ENCODE data around the gene P4HA3. TPM values are rescaled to one million over a fixed set of nuclear protein-coding genes. Genes with fewer than 3 reads are reported as not detected.

Gene P4HA3
- not detected in 2 replicates for total RNA-seq
- long read RNA-seq = 0 reads

GRCh38 chr11:74311352-74311926 lies at the start of gene P4HA3:
Gene P4HA3 (minus strand): TSS chr11:74311640. CDS start chr11:74311611, 29 bp downstream.
- Mint-ChIP-seq H3K27ac (ENCODE audit: unreplicated experiment) (no peak within 1 kb of the TSS), H3K9me3 (peaks cover under 1% of the 10 kb centered on the region), H3K36me3 (ENCODE audit: low read depth) (no peaks in the 10 kb centered on the region), H3K27me3 (ENCODE audit: low read depth) (peaks cover 59% of the 10 kb centered on the region), H3K4me3 (peak within 1 kb of the TSS; percentile 63), H3K4me1 (peaks cover 3% of the 10 kb centered on the region)
- TF ChIP-seq CTCF (conservative IDR thresholded peaks at IDR 0.05) = no peak
- peak; percentile 56 for DNase-seq (ENCODE audit: low read depth, low spot score)

- Mint-ChIP-seq H3K27me3 (ENCODE audit: low read depth) (no peaks in the 10 kb centered on the region), H3K4me1 (peaks cover 4% of the 10 kb centered on the region), H3K27ac (ENCODE audit: unreplicated experiment) (no peak overlapping the region), H3K36me3 (ENCODE audit: low read depth) (peaks cover 50% of the 10 kb centered on the region), H3K9me3 (peaks cover 11% of the 10 kb centered on the region), H3K4me3 (no peak overlapping the region)
- TF ChIP-seq CTCF (conservative IDR thresholded peaks at IDR 0.05) = no peak
- no peak for DNase-seq (ENCODE audit: low read depth, low spot score)
Observed at GRCh38 chr11:74357449-74357848, 46.0 kb upstream of the P4HA3 start.

- Mint-ChIP-seq H3K36me3 (ENCODE audit: low read depth) (peaks cover 39% of the 10 kb centered on the region), H3K4me3 (no peak overlapping the region), H3K4me1 (peaks cover 4% of the 10 kb centered on the region), H3K27me3 (ENCODE audit: low read depth) (no peaks in the 10 kb centered on the region), H3K27ac (ENCODE audit: unreplicated experiment) (no peak overlapping the region), H3K9me3 (peaks cover 10% of the 10 kb centered on the region)
- TF ChIP-seq CTCF (conservative IDR thresholded peaks at IDR 0.05) = no peak
- DNase-seq (ENCODE audit: low read depth, low spot score) = no peak
Observed at GRCh38 chr11:74355626-74356025, 44.2 kb upstream of the P4HA3 start.

GRCh38 chr11:74354036-74354435 lies 42.6 kb upstream of the P4HA3 start:
- Mint-ChIP-seq H3K36me3 (ENCODE audit: low read depth) (peaks cover 32% of the 10 kb centered on the region), H3K9me3 (peaks cover 6% of the 10 kb centered on the region), H3K4me3 (no peak overlapping the region), H3K27ac (ENCODE audit: unreplicated experiment) (no peak overlapping the region), H3K4me1 (peaks cover 4% of the 10 kb centered on the region), H3K27me3 (ENCODE audit: low read depth) (no peaks in the 10 kb centered on the region)
- TF ChIP-seq CTCF (conservative IDR thresholded peaks at IDR 0.05) = no peak
- no peak for DNase-seq (ENCODE audit: low read depth, low spot score)

GRCh38 chr11:74347381-74347780 lies 35.9 kb upstream of the P4HA3 start:
- Mint-ChIP-seq H3K27ac (ENCODE audit: unreplicated experiment) (no peak overlapping the region), H3K4me1 (no peaks in the 10 kb centered on the region), H3K27me3 (ENCODE audit: low read depth) (no peaks in the 10 kb centered on the region), H3K4me3 (no peak overlapping the region), H3K36me3 (ENCODE audit: low read depth) (peaks cover 9% of the 10 kb centered on the region), H3K9me3 (peaks cover 3% of the 10 kb centered on the region)
- TF ChIP-seq CTCF (conservative IDR thresholded peaks at IDR 0.05) = no peak
- no peak for DNase-seq (ENCODE audit: low read depth, low spot score)

Data from neural crest cell (in vitro differentiated cells).